Colonic mucosa (tissue), 4 donors: Measurements from ENCODE around the gene FEZF1. TPM values are rescaled to one million over a fixed set of nuclear protein-coding genes. Genes with fewer than 3 reads are reported as not detected.

ENCODE experiments used
- DNase-seq: peaks from one replicate; pipeline ENCODE4 v3.0.0-alpha.2; 2020
- H3K27ac ChIP-seq: fragments of 200-600 bp; one replicate; pipeline ENCODE4 v1.8.0; 2021
- H3K27me3 ChIP-seq: fragments of 200-600 bp; one replicate; pipeline ENCODE4 v1.8.0; 2021
- H3K36me3 ChIP-seq: fragments of 200-600 bp; one replicate; pipeline ENCODE4 v1.8.0; 2021
- H3K4me1 ChIP-seq: fragments of 200-600 bp; one replicate; pipeline ENCODE4 v1.8.0; 2021; ENCODE audit warnings: mild to moderate bottlenecking
- H3K4me3 ChIP-seq: fragments of 200-600 bp; one replicate; pipeline ENCODE4 v1.8.0; 2021
- H3K9ac ChIP-seq, 2 donors: one replicate each; pipeline ENCODE4 v1.7.0; 2013; ENCODE audit warnings: control low read depth in 2 of 2, low read depth in 2 of 2, low read length in 2 of 2
- H3K9me3 ChIP-seq: fragments of 200-600 bp; one replicate; pipeline ENCODE4 v1.8.0; 2021
- intact Hi-C: fragments of 100-400 bp; cut with DNase I; formaldehyde crosslinking; loops from one replicate; pipeline ENCODE4 v1.14.1; 2022
- total RNA-seq, 2 donors: library from RNA; stranded (reverse); fragmentation: NEBNext Ultra II Directional in 1 of 2; extraction: Animal tissue kit (Norgen Biotek cat#: 25700) in 1 of 2; gene quantifications; one replicate each; pipeline ENCODE4 v1.2.1, GENCODE V29; 2021
- TF ChIP-seq, protein P1 (sequence below): fragments of 200-600 bp; IDR thresholded peaks from one replicate; pipeline ENCODE4 v1.8.0; 2022; ENCODE audit warnings: antibody characterized with exemption, mild to moderate bottlenecking
- donor health status: healthy.
- donor health status: DM: no; HTN: no; CAD: no.
- donor health status: DM: no; HTN: no; CAD: no.

The FEZF1 gene
- total RNA-seq, 2 donors from 2014 or later: not detected

DNA sequence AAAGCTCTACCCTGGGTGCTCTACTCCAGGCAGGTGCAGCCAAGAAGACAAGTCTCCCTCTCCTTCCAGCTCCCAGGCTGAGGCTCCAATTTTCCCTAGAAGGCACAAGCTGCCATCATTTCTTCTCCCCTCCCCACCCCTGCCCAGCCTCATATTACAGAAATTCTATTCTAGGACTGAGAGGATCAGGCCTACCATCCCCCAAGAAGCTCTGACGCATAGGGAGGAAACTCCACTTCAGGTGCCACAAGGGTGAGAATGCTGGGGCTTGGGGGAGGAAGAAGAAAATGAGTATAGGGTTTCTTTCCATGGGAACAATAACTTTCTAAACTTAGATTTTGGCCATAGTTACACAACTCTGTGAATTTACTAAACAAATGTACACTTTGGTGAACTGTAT, 35.3 kb downstream of the FEZF1 start:
- intact Hi-C loops: no loop called here
- DNase-seq: no peak
- no peak overlapping the region for H3K9ac ChIP-seq
- TF ChIP-seq, protein P1, sequence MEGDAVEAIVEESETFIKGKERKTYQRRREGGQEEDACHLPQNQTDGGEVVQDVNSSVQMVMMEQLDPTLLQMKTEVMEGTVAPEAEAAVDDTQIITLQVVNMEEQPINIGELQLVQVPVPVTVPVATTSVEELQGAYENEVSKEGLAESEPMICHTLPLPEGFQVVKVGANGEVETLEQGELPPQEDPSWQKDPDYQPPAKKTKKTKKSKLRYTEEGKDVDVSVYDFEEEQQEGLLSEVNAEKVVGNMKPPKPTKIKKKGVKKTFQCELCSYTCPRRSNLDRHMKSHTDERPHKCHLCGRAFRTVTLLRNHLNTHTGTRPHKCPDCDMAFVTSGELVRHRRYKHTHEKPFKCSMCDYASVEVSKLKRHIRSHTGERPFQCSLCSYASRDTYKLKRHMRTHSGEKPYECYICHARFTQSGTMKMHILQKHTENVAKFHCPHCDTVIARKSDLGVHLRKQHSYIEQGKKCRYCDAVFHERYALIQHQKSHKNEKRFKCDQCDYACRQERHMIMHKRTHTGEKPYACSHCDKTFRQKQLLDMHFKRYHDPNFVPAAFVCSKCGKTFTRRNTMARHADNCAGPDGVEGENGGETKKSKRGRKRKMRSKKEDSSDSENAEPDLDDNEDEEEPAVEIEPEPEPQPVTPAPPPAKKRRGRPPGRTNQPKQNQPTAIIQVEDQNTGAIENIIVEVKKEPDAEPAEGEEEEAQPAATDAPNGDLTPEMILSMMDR: no peak
- no peaks in the 10 kb centered on the region for H3K36me3 ChIP-seq
- H3K4me3 ChIP-seq: no peak overlapping the region
- H3K9me3 ChIP-seq: no peaks in the 10 kb centered on the region
- H3K27ac ChIP-seq: no peak overlapping the region
- H3K4me1 ChIP-seq: no peaks in the 10 kb centered on the region
- H3K27me3 ChIP-seq: no peaks in the 10 kb centered on the region

DNA sequence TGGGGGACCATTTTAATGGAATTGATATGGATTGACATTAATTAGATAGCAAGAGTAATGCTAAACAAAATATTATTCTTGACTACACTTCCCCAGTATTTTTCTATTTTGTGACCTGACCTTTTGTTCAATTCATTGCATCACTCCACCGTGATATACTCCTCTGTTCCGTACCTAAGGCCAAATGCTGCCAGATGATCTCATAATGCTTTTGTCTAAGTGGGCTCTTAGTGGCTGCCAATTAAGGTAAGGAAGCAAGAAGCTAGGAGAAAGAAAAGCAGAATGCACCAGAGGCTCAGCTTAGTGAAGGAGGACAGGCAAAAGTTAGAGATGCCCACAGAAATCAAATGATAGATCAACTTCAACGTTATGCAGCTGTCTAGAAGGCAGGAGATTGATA, 36.4 kb downstream of the FEZF1 start:
- TF ChIP-seq, protein P1: no peak
- no peak overlapping the region for H3K9ac ChIP-seq
- no peak overlapping the region for H3K4me3 ChIP-seq
- no peak overlapping the region for H3K27ac ChIP-seq
- no peaks in the 10 kb centered on the region for H3K27me3 ChIP-seq
- intact Hi-C loops: no loop called here
- DNase-seq: no peak
- H3K36me3 ChIP-seq: no peaks in the 10 kb centered on the region
- no peaks in the 10 kb centered on the region for H3K9me3 ChIP-seq
- H3K4me1 ChIP-seq: no peaks in the 10 kb centered on the region

DNA sequence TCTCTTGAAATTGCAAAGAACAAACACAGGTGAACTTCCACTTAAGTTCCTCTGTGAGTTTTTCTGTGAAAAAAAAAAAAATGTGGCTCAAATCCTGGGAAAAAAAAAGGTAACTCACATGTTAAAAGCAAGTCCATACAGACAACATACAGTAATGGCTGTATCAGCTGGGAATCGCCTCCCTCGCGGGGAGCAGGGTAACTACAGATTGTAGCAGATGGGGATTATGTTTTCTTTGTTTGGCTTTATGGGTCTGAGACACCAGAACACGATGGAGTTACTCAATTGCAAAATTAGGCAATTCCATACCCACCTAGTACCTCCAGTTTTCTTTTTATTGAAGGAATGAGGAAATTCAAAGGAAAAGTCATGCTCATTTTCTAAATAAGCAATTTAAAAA, 42.3 kb downstream of the FEZF1 start:
- Histone ChIP-seq H3K27ac (no peak overlapping the region), H3K36me3 (no peaks in the 10 kb centered on the region), H3K4me3 (no peak overlapping the region), H3K27me3 (no peaks in the 10 kb centered on the region), H3K9ac (no peak overlapping the region), H3K9me3 (no peaks in the 10 kb centered on the region), H3K4me1 (no peaks in the 10 kb centered on the region)
- no peak for DNase-seq
- intact Hi-C loops: no loop called here
- TF ChIP-seq, protein P1: no peak

DNA sequence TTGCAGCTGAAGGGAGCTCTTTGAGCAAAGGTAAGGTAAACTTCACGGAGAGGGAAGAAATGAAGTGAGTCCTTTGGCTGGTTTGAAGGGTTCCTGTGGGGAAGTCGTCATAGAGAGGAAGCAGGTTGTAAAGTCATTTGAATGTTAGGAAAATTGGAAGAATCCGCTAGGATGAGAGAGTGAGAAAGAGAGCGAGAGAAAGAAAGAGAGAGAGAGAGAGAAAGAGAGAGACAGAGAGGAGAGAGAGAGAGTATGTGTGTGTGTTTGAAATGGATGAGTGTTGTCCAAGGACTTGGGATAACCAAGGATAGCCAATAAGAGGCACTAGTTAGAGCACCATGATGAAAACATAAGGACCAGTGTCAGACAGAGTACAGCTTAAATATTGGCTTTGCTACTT, 43.1 kb downstream of the FEZF1 start:
- Histone ChIP-seq H3K4me3 (no peak overlapping the region), H3K27ac (no peak overlapping the region), H3K27me3 (no peaks in the 10 kb centered on the region), H3K4me1 (no peaks in the 10 kb centered on the region), H3K36me3 (no peaks in the 10 kb centered on the region), H3K9me3 (no peaks in the 10 kb centered on the region), H3K9ac (no peak overlapping the region)
- intact Hi-C loops: no loop called here
- TF ChIP-seq, protein P1: no peak
- no peak for DNase-seq

DNA sequence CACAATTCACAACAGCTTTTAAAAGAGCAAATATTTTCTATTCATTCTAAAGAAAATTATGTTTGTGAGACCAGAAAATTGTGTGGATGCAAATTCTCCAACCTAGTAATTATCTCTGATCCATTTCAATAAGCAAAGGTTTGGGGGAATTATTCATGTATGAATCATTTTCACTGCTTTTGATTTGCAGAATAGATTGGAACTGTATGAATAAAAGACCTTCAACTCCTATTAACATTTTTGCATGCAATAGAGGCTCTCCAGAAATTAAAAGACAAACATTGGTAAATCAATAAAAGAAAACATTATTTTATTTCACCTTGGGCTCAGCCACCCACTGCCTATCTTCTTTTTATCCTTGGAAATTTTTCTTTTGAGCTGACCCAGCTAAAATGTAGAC, 43.5 kb downstream of the FEZF1 start:
- no peaks in the 10 kb centered on the region for H3K9me3 ChIP-seq
- no peaks in the 10 kb centered on the region for H3K27me3 ChIP-seq
- H3K4me1 ChIP-seq: no peaks in the 10 kb centered on the region
- no peak for DNase-seq
- no peak overlapping the region for H3K27ac ChIP-seq
- H3K9ac ChIP-seq: no peak overlapping the region
- intact Hi-C loops: no loop called here
- TF ChIP-seq, protein P1: no peak
- H3K4me3 ChIP-seq: no peak overlapping the region
- no peaks in the 10 kb centered on the region for H3K36me3 ChIP-seq

DNA sequence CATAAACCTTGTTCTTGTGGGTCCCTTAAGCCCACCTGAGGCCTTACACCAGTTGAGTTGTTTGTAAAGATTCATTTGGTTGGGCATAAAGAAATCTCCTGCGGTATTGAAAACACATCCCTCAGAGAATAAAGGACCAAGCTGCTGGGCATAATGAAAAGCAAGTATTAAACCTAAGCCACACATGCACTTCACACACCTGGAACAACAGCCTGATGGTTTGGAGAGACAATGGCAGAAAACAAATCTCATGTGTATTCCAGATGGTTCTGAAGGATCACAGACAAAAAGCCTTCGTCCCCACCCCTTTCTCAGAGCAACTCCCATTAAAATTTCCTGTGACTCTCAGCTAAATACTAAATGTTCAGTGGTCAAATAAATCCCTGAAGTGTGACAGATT, 44.2 kb downstream of the FEZF1 start:
- Histone ChIP-seq H3K27me3 (no peaks in the 10 kb centered on the region), H3K4me3 (no peak overlapping the region), H3K9ac (no peak overlapping the region), H3K4me1 (no peaks in the 10 kb centered on the region), H3K27ac (no peak overlapping the region), H3K36me3 (no peaks in the 10 kb centered on the region), H3K9me3 (no peaks in the 10 kb centered on the region)
- TF ChIP-seq, protein P1: no peak
- intact Hi-C loops: no loop called here
- no peak for DNase-seq
